ENCODE data around the gene SLC49A3. TPM values are rescaled to one million over a fixed set of nuclear protein-coding genes. Genes with fewer than 3 reads are reported as not detected.

Gene SLC49A3
- total and polyA plus RNA-seq, 9 donors, result 0.43 to 5.2 (median 2.1) TPM

GRCh38 chr4:665751-666435, 23.1 kb downstream of the SLC49A3 start:
- TF ChIP-seq CTCF (IDR thresholded peaks at IDR 0.05) (no peak), EP300 (IDR thresholded peaks at IDR 0.05) (no peak), POLR2A (IDR thresholded peaks at IDR 0.05) (no peak)
- H3K27me3 ChIP-seq, result no peaks in the 10 kb centered on the region
- intact Hi-C loops (cut with DNase I), result no loop called here
- WGBS, 3 donors, result 51 to 56% (median 53%) methylated on average over 20 to 22 of the region's 22 CpGs
- H3K27ac ChIP-seq, result no peak overlapping the region
- peaks cover 13% of the 10 kb centered on the region for H3K4me1 ChIP-seq (ENCODE audit: insufficient read depth)
- no peak overlapping the region for H3K4me3 ChIP-seq
- H3K9me3 ChIP-seq, result no peaks in the 10 kb centered on the region
- DNase-seq, result peak in 1 of 5 donors; percentile 12
- no peaks in the 10 kb centered on the region for H3K36me3 ChIP-seq

GRCh38 chr4:665381-665750, 23.6 kb downstream of the SLC49A3 start:
- Histone ChIP-seq H3K9me3 (no peaks in the 10 kb centered on the region), H3K36me3 (no peaks in the 10 kb centered on the region), H3K4me1 (ENCODE audit: insufficient read depth) (peaks cover 12% of the 10 kb centered on the region), H3K4me3 (no peak overlapping the region), H3K27me3 (no peaks in the 10 kb centered on the region), H3K27ac (no peak overlapping the region)
- DNase-seq, result peak in 3 of 5 donors; percentile 15
- 75 to 85% (median 79%) methylated on average over 12 of the region's 12 CpGs for WGBS, 3 donors
- no peak for TF ChIP-seq CTCF (IDR thresholded peaks at IDR 0.05)
- no peak for TF ChIP-seq POLR2A (IDR thresholded peaks at IDR 0.05)
- intact Hi-C loops (cut with DNase I), result no loop called here

GRCh38 chr4:664713-665231, 24.2 kb downstream of the SLC49A3 start:
- no peaks in the 10 kb centered on the region for H3K27me3 ChIP-seq
- 94 to 95% (median 95%) methylated on average over 24 of the region's 24 CpGs for WGBS, 3 donors
- TF ChIP-seq CTCF (IDR thresholded peaks at IDR 0.05) (no peak), EP300 (IDR thresholded peaks at IDR 0.05) (no peak), POLR2A (IDR thresholded peaks at IDR 0.05) (no peak)
- H3K9me3 ChIP-seq, result no peaks in the 10 kb centered on the region
- H3K4me3 ChIP-seq, result no peak overlapping the region
- intact Hi-C loops (cut with DNase I), result no loop called here
- H3K27ac ChIP-seq, result no peak overlapping the region
- no peaks in the 10 kb centered on the region for H3K36me3 ChIP-seq
- H3K4me1 ChIP-seq (ENCODE audit: insufficient read depth), result peaks cover 8% of the 10 kb centered on the region
- peak in 4 of 5 donors; percentile 10 to 28 (median 16) for DNase-seq

GRCh38 chr4:663438-664428, 25.2 kb downstream of the SLC49A3 start:
- peak; percentile 51 to 71 (median 55) for DNase-seq
- Histone ChIP-seq H3K4me1 (ENCODE audit: insufficient read depth) (peaks cover 7% of the 10 kb centered on the region), H3K27ac (peak overlapping the region in 1 of 2 donors; percentile 2), H3K9me3 (no peaks in the 10 kb centered on the region), H3K36me3 (no peaks in the 10 kb centered on the region), H3K4me3 (peak overlapping the region; percentile 41), H3K27me3 (no peaks in the 10 kb centered on the region)
- no peak for TF ChIP-seq EP300 (IDR thresholded peaks at IDR 0.05)
- peak in 1 of 3 donors; percentile 20 for TF ChIP-seq CTCF (IDR thresholded peaks at IDR 0.05)
- TF ChIP-seq POLR2A (IDR thresholded peaks at IDR 0.05), result no peak
- intact Hi-C loops (cut with DNase I), result no loop called here
- WGBS, 3 donors, result 1 to 2% (median 2%) methylated on average over 46 to 80 of the region's 80 CpGs
